B cell (primary cell): ENCODE results near the gene SNCAIP. TPM values are rescaled to one million over a fixed set of nuclear protein-coding genes. Genes with fewer than 3 reads are reported as not detected.

Experiments used
- ATAC-seq: fragments of 200-7000 bp; cut with Tn5 transposase; one replicate; pipeline ENCODE4 v1.10.0; 2021; ENCODE audit warnings: low read depth, mild to moderate bottlenecking, moderate number of reproducible peaks, moderate library complexity
- CTCF ChIA-PET: fragments of 350-600 bp; sonication (Branson Sonifier 250); formaldehyde crosslinking; loops from one replicate; lab custom pipeline; 2021; ENCODE audit warnings: antibody characterized with exemption, inconsistent platforms; lab: Charles Lee
- POLR2A ChIA-PET: fragments of 350-600 bp; sonication (Branson Sonifier 250); formaldehyde crosslinking; loops from one replicate; lab custom pipeline; 2021; ENCODE audit warnings: antibody characterized with exemption; lab: Charles Lee
- DNase-seq: peaks from one replicate; pipeline ENCODE4 v3.0.0; 2013
- H2AFZ ChIP-seq: 2 replicates; pipeline ENCODE4 v1.6.1; 2012; ENCODE audit warnings: mild to moderate bottlenecking, low read depth, low read length; ENCODE audit not compliant: insufficient read depth, poor library complexity, severe bottlenecking
- H3K27ac ChIP-seq, 2 donors: 1 replicate in 1 of 2; 2 replicates in 1 of 2; pipeline ENCODE4 v1.5.1; 2012 to 2013; ENCODE audit warnings: low read length in 2 of 2, mild to moderate bottlenecking in 2 of 2, moderate library complexity in 1 of 2
- H3K27me3 ChIP-seq, 4 experiments: fragments of 200-600 bp in 1 of 4; sonication (generic) in 1 of 4; replicated peaks in 1 of 4; 1 replicate in 2 of 4; 2 replicates in 2 of 4; pipeline versions ENCODE4 v1.6.1 to v1.7.0; 2013 to 2016; ENCODE audit warnings: low read length in 3 of 4, mild to moderate bottlenecking in 2 of 4, mixed read lengths in 1 of 4, moderate library complexity in 1 of 4; ENCODE audit not compliant: insufficient read depth in 4 of 4, control insufficient read depth in 3 of 4; ENCODE audit errors: control extremely low read depth in 1 of 4
- H3K36me3 ChIP-seq, 2 experiments: replicated peaks in 1 of 2; 1 replicate in 1 of 2; 2 replicates in 1 of 2; pipeline versions ENCODE4 v1.6.1 to v1.7.1; 2013; ENCODE audit warnings: low read length in 1 of 2; ENCODE audit not compliant: insufficient read depth in 2 of 2, control insufficient read depth in 1 of 2; ENCODE audit errors: control extremely low read depth in 1 of 2, extremely low read depth in 1 of 2
- H3K4me1 ChIP-seq, 2 donors: fragments of 200-600 bp in 1 of 2; sonication (generic) in 1 of 2; 1 replicate in 1 of 2; 2 replicates in 1 of 2; pipeline versions ENCODE4 v1.5.1 to v1.6.1; 2013 to 2017; ENCODE audit warnings: low read length in 2 of 2; ENCODE audit not compliant: control insufficient read depth in 2 of 2, insufficient read depth in 2 of 2
- H3K4me2 ChIP-seq: replicated peaks from 2 replicates; pipeline ENCODE3; 2012; ENCODE audit warnings: mild to moderate bottlenecking, low read depth, low read length; ENCODE audit not compliant: poor library complexity, severe bottlenecking
- H3K4me3 ChIP-seq, 5 experiments: fragments of 200-600 bp in 1 of 5; sonication (generic) in 1 of 5; 1 replicate in 3 of 5; 2 replicates in 2 of 5; pipeline versions ENCODE4 v1.5.1 to v1.7.0; 2011 to 2016; ENCODE audit warnings: low read length in 4 of 5, mild to moderate bottlenecking in 4 of 5, low read depth in 2 of 5, control low read depth in 1 of 5, moderate library complexity in 1 of 5; ENCODE audit not compliant: insufficient read depth in 1 of 5; ENCODE audit errors: control extremely low read depth in 1 of 5, extremely low read depth in 1 of 5
- H3K79me2 ChIP-seq: fragments of 200-600 bp; sonication (generic); one replicate; pipeline ENCODE4 v1.6.0; 2016; ENCODE audit warnings: low read length; ENCODE audit not compliant: control insufficient read depth, insufficient read depth
- H3K9ac ChIP-seq: fragments of 200-600 bp; sonication (generic); 2 replicates; pipeline ENCODE4 v1.6.1; 2017; ENCODE audit warnings: mild to moderate bottlenecking, low read length, moderate library complexity
- H3K9me3 ChIP-seq, 3 donors: one replicate each; pipeline versions ENCODE4 v1.6.1 to v1.7.1; 2013; ENCODE audit warnings: low read length in 2 of 3; ENCODE audit not compliant: control insufficient read depth in 2 of 3, insufficient read depth in 1 of 3; ENCODE audit errors: control extremely low read depth in 1 of 3
- H4K20me1 ChIP-seq: 2 replicates; pipeline ENCODE4 v1.6.0; 2012; ENCODE audit warnings: mild to moderate bottlenecking, low read length; ENCODE audit not compliant: insufficient read depth, control insufficient read depth, poor library complexity, severe bottlenecking
- H3K27ac Mint-ChIP-seq: one replicate; pipeline ENCODE4 v1.8.0; 2021; ENCODE audit warnings: mixed read lengths
- H3K27me3 Mint-ChIP-seq: one replicate; pipeline ENCODE4 v1.8.0; 2021; ENCODE audit warnings: mixed read lengths
- H3K4me1 Mint-ChIP-seq: one replicate; pipeline ENCODE4 v1.8.0; 2021; ENCODE audit warnings: mixed read lengths
- H3K4me3 Mint-ChIP-seq: one replicate; pipeline ENCODE4 v1.8.0; 2021; ENCODE audit warnings: mixed read lengths
- H3K9me3 Mint-ChIP-seq: one replicate; pipeline ENCODE4 v1.8.0; 2022; ENCODE audit warnings: mixed read lengths; ENCODE audit not compliant: insufficient read depth
- CTCF ChIP-seq: fragments of 200-600 bp; IDR thresholded peaks from one replicate; pipeline ENCODE4 v1.8.0; 2022; ENCODE audit warnings: antibody characterized with exemption, mild to moderate bottlenecking
- EZH2 ChIP-seq: IDR thresholded peaks from 2 replicates; pipeline ENCODE4 v1.6.1; 2012; ENCODE audit warnings: borderline replicate concordance, low read depth, mild to moderate bottlenecking, moderate library complexity, low read length; ENCODE audit not compliant: insufficient read depth, poor library complexity, severe bottlenecking
- WGBS: methylation state at CpG from one replicate; pipeline ENCODE4 v1.1.5; 2013; ENCODE audit warnings: missing lambda C conversion rate; ENCODE audit not compliant: insufficient coverage; 5-methylcytosine and 5-hydroxymethylcytosine counted together
- intact Hi-C: fragments of 100-400 bp; cut with micrococcal nuclease; formaldehyde crosslinking; loops from one replicate; pipeline ENCODE4 v1.10.0; 2022
- polyA plus RNA-seq: library from polyadenylated mRNA; depleted of rRNA; stranded (reverse); fragments of >200 nt; gene quantifications from 2 replicates; pipeline ENCODE4 v1.2.3, GENCODE V29; 2012
- total RNA-seq, 2 donors: library from RNA; stranded (reverse); fragments of 120-200 nt in 1 of 2; gene quantifications; 1 replicate in 1 of 2; 2 replicates in 1 of 2; pipeline versions ENCODE4 v1.2.3 to v1.2.4, GENCODE V29; 2013 to 2022

Gene SNCAIP
- total and polyA plus RNA-seq, 2 donors (not counting 1 experiment from before 2014, with no cell fraction given) = not detected

- ATAC-seq (no peak), DNase-seq (no peak)
- no peaks in the 10 kb centered on the region for H3K36me3 ChIP-seq
- H3K79me2 ChIP-seq = no peaks in the 10 kb centered on the region
- no peaks in the 10 kb centered on the region for H3K4me1 ChIP-seq
- H3K9me3 ChIP-seq = no peaks in the 10 kb centered on the region
- H3K27me3 Mint-ChIP-seq = peaks cover 13% of the 10 kb centered on the region
- intact Hi-C loops = no loop called here
- peaks cover 0 to 6% (median 3%) of the 10 kb centered on the region in 4 experiments for H3K27me3 ChIP-seq
- no peak overlapping the region for H2AFZ ChIP-seq
- no peak overlapping the region for H3K4me3 Mint-ChIP-seq
- CTCF ChIA-PET = no interaction called here
- H3K9me3 Mint-ChIP-seq = no peaks in the 10 kb centered on the region
- no CpG with 5 or more reads among the region's 2 CpGs for WGBS
- POLR2A ChIA-PET = no interaction called here
- H3K27ac Mint-ChIP-seq = no peak overlapping the region
- no peak overlapping the region for H3K4me2 ChIP-seq
- H4K20me1 ChIP-seq = no peaks in the 10 kb centered on the region
- H3K4me1 Mint-ChIP-seq = no peaks in the 10 kb centered on the region
- no peak overlapping the region for H3K9ac ChIP-seq
- no peak for TF ChIP-seq EZH2
- TF ChIP-seq CTCF = no peak
- H3K4me3 ChIP-seq = no peak overlapping the region
- H3K27ac ChIP-seq = no peak overlapping the region
Observed at GRCh38 chr5:122301016-122301415, 11.0 kb upstream of the SNCAIP start.

GRCh38 chr5:122304471-122305215 lies 7.4 kb upstream of the SNCAIP start:
- Histone ChIP-seq H3K4me1 (no peaks in the 10 kb centered on the region), H3K27ac (no peak overlapping the region), H3K27me3 (peaks cover 0 to 6% (median 2%) of the 10 kb centered on the region in 4 experiments), H3K4me2 (no peak overlapping the region), H2AFZ (no peak overlapping the region), H3K36me3 (no peaks in the 10 kb centered on the region), H4K20me1 (no peaks in the 10 kb centered on the region), H3K4me3 (no peak overlapping the region), H3K9ac (no peak overlapping the region), H3K9me3 (no peaks in the 10 kb centered on the region), H3K79me2 (no peaks in the 10 kb centered on the region)
- DNase-seq (no peak), ATAC-seq (no peak)
- H3K4me1 Mint-ChIP-seq = no peaks in the 10 kb centered on the region
- TF ChIP-seq CTCF = no peak
- no peak for TF ChIP-seq EZH2
- POLR2A ChIA-PET = no interaction called here
- peaks cover 6% of the 10 kb centered on the region for H3K9me3 Mint-ChIP-seq
- H3K27me3 Mint-ChIP-seq = peaks cover 35% of the 10 kb centered on the region
- CTCF ChIA-PET = no interaction called here
- no CpG with 5 or more reads among the region's 2 CpGs for WGBS
- H3K4me3 Mint-ChIP-seq = no peak overlapping the region
- intact Hi-C loops = no loop called here
- no peak overlapping the region for H3K27ac Mint-ChIP-seq
